ENCODE results near the gene CD226. TPM values are rescaled to one million over a fixed set of nuclear protein-coding genes. Genes with fewer than 3 reads are reported as not detected.

The CD226 gene
- total and polyA plus RNA-seq, 10 of the 15 experiments (the other 5 are each of a cell fraction or from before 2014, with no cell fraction given), result 12.9 to 68.8 (median 47.3) TPM

DNA sequence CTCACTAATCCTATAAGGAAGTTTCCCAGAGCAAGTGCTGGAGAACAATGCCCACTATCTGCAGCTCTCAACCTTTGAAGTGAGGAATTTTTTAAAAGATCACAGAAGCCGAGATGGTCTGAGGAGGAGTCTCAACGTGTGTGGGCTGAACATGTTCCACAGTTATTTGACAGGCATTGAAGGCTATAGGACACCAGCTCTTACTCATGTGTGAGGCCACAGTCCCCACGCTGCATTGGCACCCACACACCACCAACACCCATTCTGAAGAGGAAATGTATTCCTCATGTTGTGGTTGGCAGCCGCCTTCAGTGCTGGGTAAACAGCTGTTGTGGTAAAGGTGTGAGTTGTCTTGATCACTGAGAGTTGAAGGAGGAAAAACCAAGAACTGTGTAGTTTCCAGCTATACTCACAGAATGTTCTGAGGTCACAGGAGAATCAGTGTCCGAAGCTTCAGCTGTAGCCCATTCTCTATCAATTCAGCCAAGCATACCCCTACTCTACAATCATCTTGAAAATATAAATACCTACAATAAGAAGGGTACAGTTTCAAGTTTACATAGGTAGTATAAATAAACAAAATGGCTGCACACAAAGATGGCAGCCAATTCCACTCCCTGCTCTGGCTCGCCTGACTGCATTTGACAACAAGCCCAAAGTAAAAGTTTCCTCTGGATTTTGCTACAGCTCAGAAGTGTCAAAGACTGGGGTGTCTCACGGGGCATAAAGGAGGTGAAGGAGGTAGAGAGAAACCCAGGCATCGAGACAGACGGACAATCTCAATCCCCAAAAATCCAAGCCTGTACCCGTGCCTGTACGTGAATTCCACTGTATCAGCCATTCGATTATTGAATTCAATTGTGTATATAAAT lies 12.1 kb downstream of the CD226 start (continued):
- TF ChIP-seq, protein P1, sequence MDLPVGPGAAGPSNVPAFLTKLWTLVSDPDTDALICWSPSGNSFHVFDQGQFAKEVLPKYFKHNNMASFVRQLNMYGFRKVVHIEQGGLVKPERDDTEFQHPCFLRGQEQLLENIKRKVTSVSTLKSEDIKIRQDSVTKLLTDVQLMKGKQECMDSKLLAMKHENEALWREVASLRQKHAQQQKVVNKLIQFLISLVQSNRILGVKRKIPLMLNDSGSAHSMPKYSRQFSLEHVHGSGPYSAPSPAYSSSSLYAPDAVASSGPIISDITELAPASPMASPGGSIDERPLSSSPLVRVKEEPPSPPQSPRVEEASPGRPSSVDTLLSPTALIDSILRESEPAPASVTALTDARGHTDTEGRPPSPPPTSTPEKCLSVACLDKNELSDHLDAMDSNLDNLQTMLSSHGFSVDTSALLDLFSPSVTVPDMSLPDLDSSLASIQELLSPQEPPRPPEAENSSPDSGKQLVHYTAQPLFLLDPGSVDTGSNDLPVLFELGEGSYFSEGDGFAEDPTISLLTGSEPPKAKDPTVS (IDR thresholded peaks at IDR 0.05; ENCODE audit: low read depth, low read length), result no peak
- TF ChIP-seq NR2F1 (conservative IDR thresholded peaks at IDR 0.05), result peak; percentile 85
- peak; percentile 92 for TF ChIP-seq CBFB (IDR thresholded peaks at IDR 0.05; ENCODE audit: low read depth)
- peak in 1 of 2 experiments; percentile 81; a peak in 2 of 4 replicates for TF ChIP-seq ETV6 (conservative IDR thresholded peaks at IDR 0.05 in 1 of 2, IDR thresholded peaks at IDR 0.05 in 1 of 2; ENCODE audit: borderline replicate concordance in 1 of 2, low read depth in 1 of 2)
- peak; percentile 85 for TF ChIP-seq CREM (IDR thresholded peaks at IDR 0.05; ENCODE audit: low read depth)
- TF ChIP-seq PAX5 (IDR thresholded peaks at IDR 0.05; ENCODE audit: borderline replicate concordance, low read depth, low read length), result peak; percentile 92
- no peak for TF ChIP-seq ZBTB11 (CRISPR knock-in tag; IDR thresholded peaks at IDR 0.05)
- no peak for TF ChIP-seq BCLAF1 (IDR thresholded peaks at IDR 0.05)
- TF ChIP-seq, protein P2, sequence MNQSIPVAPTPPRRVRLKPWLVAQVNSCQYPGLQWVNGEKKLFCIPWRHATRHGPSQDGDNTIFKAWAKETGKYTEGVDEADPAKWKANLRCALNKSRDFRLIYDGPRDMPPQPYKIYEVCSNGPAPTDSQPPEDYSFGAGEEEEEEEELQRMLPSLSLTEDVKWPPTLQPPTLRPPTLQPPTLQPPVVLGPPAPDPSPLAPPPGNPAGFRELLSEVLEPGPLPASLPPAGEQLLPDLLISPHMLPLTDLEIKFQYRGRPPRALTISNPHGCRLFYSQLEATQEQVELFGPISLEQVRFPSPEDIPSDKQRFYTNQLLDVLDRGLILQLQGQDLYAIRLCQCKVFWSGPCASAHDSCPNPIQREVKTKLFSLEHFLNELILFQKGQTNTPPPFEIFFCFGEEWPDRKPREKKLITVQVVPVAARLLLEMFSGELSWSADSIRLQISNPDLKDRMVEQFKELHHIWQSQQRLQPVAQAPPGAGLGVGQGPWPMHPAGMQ (IDR thresholded peaks at IDR 0.05; ENCODE audit: borderline replicate concordance), result peak; percentile 30; the same call in 1 of the 2 replicates
- no peak for TF ChIP-seq REST (IDR thresholded peaks at IDR 0.05; ENCODE audit: low read depth, low read length)
- TF ChIP-seq CEBPB (IDR thresholded peaks at IDR 0.05; ENCODE audit: borderline replicate concordance in 1 of 2, low read depth in 2 of 2, low read length in 2 of 2), result 0 out of 4 replicates have a peak, but pooled peaks of 1 of the 2 experiments have one; percentile 25
- TF ChIP-seq NFIC (IDR thresholded peaks at IDR 0.05; ENCODE audit: low read depth, low read length), result peak; percentile 91
